LNCaP clone FGC (cell line): Measurements from ENCODE around the gene CFAP69.

Source experiments
- DNase-seq: peaks from one replicate; pipeline ENCODE4 v3.0.0-alpha.2; 2011; ENCODE audit warnings: low read depth
- H3K4me3 ChIP-seq: 2 replicates; pipeline ENCODE4 v1.5.1; 2011; ENCODE audit warnings: mild to moderate bottlenecking, low read depth, low read length, control low read depth
- CTCF ChIP-seq: IDR thresholded peaks from 2 replicates; pipeline ENCODE4 v1.5.1; 2012; ENCODE audit warnings: mild to moderate bottlenecking; ENCODE audit not compliant: control insufficient read depth, insufficient read depth; ENCODE audit errors: extremely low read depth

Gene CFAP69

DNA sequence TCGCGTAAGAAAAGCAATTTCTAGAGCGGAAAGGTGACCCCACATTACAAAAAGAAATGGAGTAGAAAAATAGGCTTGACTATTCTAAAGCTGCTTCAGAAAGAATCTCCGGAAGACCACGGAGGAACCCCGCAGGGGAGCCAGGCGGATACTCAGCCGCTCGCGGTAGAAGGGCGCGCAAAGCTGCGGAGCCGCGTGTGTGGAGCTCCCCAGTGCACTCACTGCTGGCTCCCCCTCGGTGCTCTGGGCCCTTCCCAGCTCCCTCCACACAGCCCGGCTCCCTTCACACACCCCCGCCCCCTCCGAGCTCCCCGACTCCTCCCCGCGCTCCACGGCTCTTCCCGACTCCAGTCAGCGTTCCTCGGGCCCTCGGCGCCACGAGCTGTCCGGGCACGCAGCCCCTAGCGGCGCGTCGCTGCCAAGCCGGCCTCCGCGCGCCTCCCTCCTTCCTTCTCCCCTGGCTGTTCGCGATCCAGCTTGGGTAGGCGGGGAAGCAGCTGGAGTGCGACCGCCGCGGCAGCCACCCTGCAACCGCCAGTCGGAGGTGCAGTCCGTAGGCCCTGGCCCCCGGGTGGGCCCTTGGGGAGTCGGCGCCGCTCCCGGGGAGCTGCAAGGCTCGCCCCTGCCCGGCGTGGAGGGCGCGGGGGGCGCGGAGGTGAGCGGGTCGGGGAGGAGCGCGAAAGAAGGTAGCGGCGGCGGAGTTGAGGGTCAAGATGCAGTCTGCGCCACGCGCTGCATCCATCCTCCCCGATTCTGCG, 33.4 kb upstream of the CFAP69 start, which contains the start of gene STEAP2:
Gene STEAP2, plus strand, starts transcription at position 350 of the 758 bp plus-strand sequence. CDS start 13,343 bp downstream, outside the sequence.
- DNase-seq: no peak
- TF ChIP-seq CTCF: peak; percentile 51
- H3K4me3 ChIP-seq: peak within 1 kb of the TSS; percentile 86

GRCh38 chr7:90212149-90212495, 32.9 kb upstream of the CFAP69 start:
- no peak for TF ChIP-seq CTCF
- DNase-seq: no peak
- peak overlapping the region; percentile 86 for H3K4me3 ChIP-seq

GRCh38 chr7:90213521-90213920, 31.5 kb upstream of the CFAP69 start:
- no peak for TF ChIP-seq CTCF
- peak overlapping the region; percentile 86 for H3K4me3 ChIP-seq
- DNase-seq: peak; percentile 98

DNA sequence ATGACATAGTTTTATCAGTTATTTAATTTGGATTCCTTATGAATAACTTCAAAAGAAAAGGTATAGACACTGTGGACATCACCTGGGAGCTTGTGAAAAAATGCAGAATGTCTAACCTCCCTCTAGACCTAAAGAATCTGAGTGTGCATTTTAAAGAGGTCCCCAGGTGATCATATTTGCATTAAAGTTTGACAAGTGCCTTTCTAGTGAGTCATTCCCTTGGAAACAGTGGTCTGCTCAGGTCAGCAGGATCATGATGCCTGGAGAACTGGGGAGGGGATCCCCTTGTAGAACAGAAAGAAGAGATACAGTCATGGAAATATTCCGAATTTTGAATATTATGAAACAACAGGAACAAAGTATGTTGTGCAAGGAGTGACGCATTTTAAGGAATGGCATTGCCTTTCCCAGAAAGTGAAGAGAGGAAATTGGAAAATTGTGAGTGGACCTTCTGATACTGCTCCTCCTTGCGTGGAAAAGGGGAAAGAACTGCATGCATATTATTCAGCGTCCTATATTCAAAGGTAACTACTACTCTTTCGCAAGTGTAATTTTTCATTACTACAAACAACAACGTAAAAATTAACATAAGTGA, 28.8 kb upstream of the CFAP69 start:
- TF ChIP-seq CTCF: no peak
- H3K4me3 ChIP-seq: no peak overlapping the region
- no peak for DNase-seq

GRCh38 chr7:90216771-90217170, 28.2 kb upstream of the CFAP69 start:
- H3K4me3 ChIP-seq: peak overlapping the region; percentile 32
- no peak for TF ChIP-seq CTCF
- DNase-seq: peak; percentile 90

DNA sequence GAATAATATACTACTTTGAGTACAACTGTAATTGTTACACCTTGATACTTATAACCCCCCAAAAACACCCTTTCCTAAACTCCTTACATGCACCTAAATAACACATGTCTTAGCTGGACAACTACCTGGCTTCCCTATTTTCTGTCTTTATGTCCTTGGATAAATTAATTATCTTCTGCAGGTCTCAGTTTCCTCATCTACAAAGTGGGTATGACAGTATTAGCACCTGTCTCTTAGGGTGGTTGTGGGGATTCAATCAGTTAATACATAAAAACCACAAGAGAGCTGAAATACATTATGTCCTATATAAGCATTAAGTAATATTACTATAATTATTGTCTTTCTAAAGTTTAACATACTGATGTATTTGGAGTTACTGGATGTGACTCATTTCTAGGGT, 22.6 kb upstream of the CFAP69 start:
- H3K4me3 ChIP-seq: no peak overlapping the region
- no peak for TF ChIP-seq CTCF
- no peak for DNase-seq
